OCI-LY7 (cell line): Measurements from ENCODE around the gene AMIGO3. TPM values are rescaled to one million over a fixed set of nuclear protein-coding genes. Genes with fewer than 3 reads are reported as not detected.

Source experiments
- BruUV-seq: library from RNA; stranded (reverse); fragments of 400-500 nt; replicated peaks from 2 replicates; lab custom pipeline; 2021; lab: Mats Ljungman, UMichigan
- CTCF ChIA-PET: fragments of 300-600 bp; sonication (Branson Sonifier 250); formaldehyde crosslinking; loops from one replicate; lab custom pipeline; 2022; ENCODE audit warnings: antibody characterized with exemption; ENCODE audit not compliant: unreplicated experiment; lab: Charles Lee
- POLR2A ChIA-PET: fragments of 300-600 bp; sonication (Branson Sonifier 250); formaldehyde crosslinking; loops from one replicate; lab custom pipeline; 2022; ENCODE audit warnings: antibody characterized with exemption; lab: Charles Lee
- DNase-seq: peaks from one replicate; pipeline ENCODE4 v3.0.0-alpha.2; 2015; ENCODE audit warnings: low spot score
- H2AFZ ChIP-seq: fragments of 200-600 bp; sonication (generic), shearing (Covaris generic); 2 replicates; pipeline ENCODE4 v1.6.1; 2014; ENCODE audit warnings: mild to moderate bottlenecking, antibody characterized with exemption, low read length, moderate library complexity
- H3K27ac ChIP-seq: fragments of 200-600 bp; sonication (generic); 2 replicates; pipeline ENCODE4 v1.5.1; 2014; ENCODE audit warnings: mixed run types, low read depth, mild to moderate bottlenecking, moderate library complexity, low read length, inconsistent platforms; ENCODE audit not compliant: poor library complexity, severe bottlenecking
- H3K36me3 ChIP-seq: fragments of 200-600 bp; sonication (generic); 2 replicates; pipeline ENCODE4 v1.6.1; 2014; ENCODE audit warnings: mild to moderate bottlenecking, antibody characterized with exemption, low read length, moderate library complexity, mixed read lengths; ENCODE audit not compliant: insufficient read depth
- H3K4me1 ChIP-seq: fragments of 200-600 bp; sonication (generic); 2 replicates; pipeline ENCODE4 v1.5.1; 2014; ENCODE audit warnings: mild to moderate bottlenecking, low read length; ENCODE audit not compliant: insufficient read depth, poor library complexity, severe bottlenecking
- H3K4me2 ChIP-seq: fragments of 200-600 bp; sonication (generic); 2 replicates; pipeline ENCODE4 v1.6.1; 2014; ENCODE audit warnings: mild to moderate bottlenecking, low read length
- H3K4me3 ChIP-seq: fragments of 200-600 bp; sonication (generic); 2 replicates; pipeline ENCODE4 v1.5.1; 2014; ENCODE audit warnings: mild to moderate bottlenecking, low read depth, low read length; ENCODE audit not compliant: poor library complexity, severe bottlenecking
- H3K79me2 ChIP-seq: fragments of 200-600 bp; sonication (generic); 2 replicates; pipeline ENCODE4 v1.6.1; 2016; ENCODE audit warnings: low read depth, mild to moderate bottlenecking, low read length, moderate library complexity, mixed read lengths; ENCODE audit not compliant: insufficient read depth
- H3K9me2 ChIP-seq: fragments of 200-600 bp; sonication (generic); 2 replicates; pipeline ENCODE4 v1.6.1; 2016; ENCODE audit warnings: mild to moderate bottlenecking, low read length, mixed read lengths; ENCODE audit not compliant: insufficient read depth
- H3K9me3 ChIP-seq: fragments of 200-600 bp; sonication (generic); 2 replicates; pipeline ENCODE4 v1.6.1; 2014; ENCODE audit warnings: mild to moderate bottlenecking, mixed run types, low read length, mixed read lengths
- H4K20me1 ChIP-seq: fragments of 200-600 bp; sonication (generic); 2 replicates; pipeline ENCODE4 v1.6.1; 2014; ENCODE audit warnings: mild to moderate bottlenecking, antibody characterized with exemption, low read length, moderate library complexity, mixed read lengths; ENCODE audit not compliant: insufficient read depth
- EZH2phosphoT487 ChIP-seq: fragments of 200-600 bp; sonication (generic); IDR thresholded peaks from 2 replicates; pipeline ENCODE4 v1.6.1; 2018; ENCODE audit warnings: low read depth, borderline replicate concordance, mild to moderate bottlenecking, mixed run types, antibody characterized with exemption, low read length, moderate library complexity, mixed read lengths
- intact Hi-C: fragments of 100-400 bp; cut with micrococcal nuclease; formaldehyde crosslinking; loops from one replicate; pipeline ENCODE4 v1.10.0; 2022; ENCODE audit not compliant: unreplicated experiment
- total RNA-seq, 2 experiments: library from RNA; depleted of rRNA in 1 of 2; stranded (reverse); fragments of >200 nt in 1 of 2; shearing (Covaris generic) in 1 of 2; gene quantifications; 2 replicates each; pipeline ENCODE4 v1.2.3, GENCODE V29; 2014 to 2022
- TF ChIP-seq, protein P1 (sequence below): fragments of 200-600 bp; sonication (generic); conservative IDR thresholded peaks from 2 replicates; pipeline ENCODE4 v1.5.1; 2014; ENCODE audit warnings: mild to moderate bottlenecking, antibody characterized with exemption, low read length, moderate library complexity, mixed read lengths

AMIGO3 gene
- total RNA-seq, 2 experiments from 2014 or later, result 0.80 to 4.4 TPM

DNA sequence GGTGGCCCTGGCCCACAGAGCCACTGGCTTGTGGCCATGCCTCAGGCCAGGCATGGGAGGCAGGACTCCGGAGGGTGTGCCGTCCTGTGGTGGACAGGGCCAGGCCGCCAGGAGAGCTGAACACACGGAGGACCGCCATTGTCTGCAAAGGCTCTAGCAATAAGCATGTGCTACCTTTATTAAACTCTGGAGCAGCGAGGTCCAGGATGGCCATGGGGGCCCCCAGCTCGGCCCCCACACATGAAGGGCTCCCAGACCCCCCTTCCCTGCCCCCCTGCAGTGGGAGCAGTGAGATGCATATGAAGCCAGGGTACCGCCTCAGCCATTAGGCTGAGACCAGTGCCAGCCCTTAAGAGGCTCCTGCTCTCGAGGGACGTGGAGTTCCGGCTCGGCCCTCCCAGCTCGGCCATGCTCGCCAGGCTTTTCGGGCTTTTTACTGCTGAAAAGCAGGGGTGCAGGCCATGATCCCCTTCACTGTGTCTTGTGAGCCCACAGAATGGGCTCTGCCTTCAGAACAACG, 2.7 kb downstream of the AMIGO3 start:
- no peaks in the 10 kb centered on the region for H4K20me1 ChIP-seq
- intact Hi-C loops, result no loop called here
- H3K9me2 ChIP-seq, result no peaks in the 10 kb centered on the region
- no peaks in the 10 kb centered on the region for H3K79me2 ChIP-seq
- CTCF ChIA-PET, result no interaction called here
- no peak overlapping the region for H3K27ac ChIP-seq
- no peak for TF ChIP-seq EZH2phosphoT487
- TF ChIP-seq, protein P1, sequence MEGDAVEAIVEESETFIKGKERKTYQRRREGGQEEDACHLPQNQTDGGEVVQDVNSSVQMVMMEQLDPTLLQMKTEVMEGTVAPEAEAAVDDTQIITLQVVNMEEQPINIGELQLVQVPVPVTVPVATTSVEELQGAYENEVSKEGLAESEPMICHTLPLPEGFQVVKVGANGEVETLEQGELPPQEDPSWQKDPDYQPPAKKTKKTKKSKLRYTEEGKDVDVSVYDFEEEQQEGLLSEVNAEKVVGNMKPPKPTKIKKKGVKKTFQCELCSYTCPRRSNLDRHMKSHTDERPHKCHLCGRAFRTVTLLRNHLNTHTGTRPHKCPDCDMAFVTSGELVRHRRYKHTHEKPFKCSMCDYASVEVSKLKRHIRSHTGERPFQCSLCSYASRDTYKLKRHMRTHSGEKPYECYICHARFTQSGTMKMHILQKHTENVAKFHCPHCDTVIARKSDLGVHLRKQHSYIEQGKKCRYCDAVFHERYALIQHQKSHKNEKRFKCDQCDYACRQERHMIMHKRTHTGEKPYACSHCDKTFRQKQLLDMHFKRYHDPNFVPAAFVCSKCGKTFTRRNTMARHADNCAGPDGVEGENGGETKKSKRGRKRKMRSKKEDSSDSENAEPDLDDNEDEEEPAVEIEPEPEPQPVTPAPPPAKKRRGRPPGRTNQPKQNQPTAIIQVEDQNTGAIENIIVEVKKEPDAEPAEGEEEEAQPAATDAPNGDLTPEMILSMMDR, result no peak
- H3K36me3 ChIP-seq, result peaks cover 43% of the 10 kb centered on the region
- H3K9me3 ChIP-seq, result no peaks in the 10 kb centered on the region
- no TSS peak for BruUV-seq
- no peak overlapping the region for H3K4me3 ChIP-seq
- H3K4me1 ChIP-seq, result peaks cover 5% of the 10 kb centered on the region
- no peak overlapping the region for H2AFZ ChIP-seq
- DNase-seq, result no peak
- POLR2A ChIA-PET, result no interaction called here
- H3K4me2 ChIP-seq, result no peak overlapping the region

DNA sequence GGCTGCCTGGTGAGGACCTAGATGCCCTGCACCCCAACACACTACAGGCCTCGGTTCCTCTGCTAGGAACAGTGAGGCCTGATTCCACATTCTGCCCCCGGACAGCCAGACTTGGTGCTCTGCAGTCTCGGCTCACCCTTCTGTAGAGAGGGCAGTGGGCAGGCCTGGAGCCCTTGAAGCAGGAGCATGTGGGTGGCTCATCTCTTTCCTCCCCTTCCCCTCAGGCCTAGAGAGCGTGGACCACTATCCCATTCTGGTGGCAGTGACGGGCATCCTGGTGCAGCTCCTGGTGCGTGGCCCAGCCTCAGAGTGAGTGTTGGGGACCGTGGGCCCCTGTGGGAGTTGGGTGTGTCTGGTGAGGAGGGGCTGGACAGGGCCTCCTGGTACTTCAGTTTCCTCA, 3.3 kb downstream of the AMIGO3 start:
- intact Hi-C loops, result no loop called here

DNA sequence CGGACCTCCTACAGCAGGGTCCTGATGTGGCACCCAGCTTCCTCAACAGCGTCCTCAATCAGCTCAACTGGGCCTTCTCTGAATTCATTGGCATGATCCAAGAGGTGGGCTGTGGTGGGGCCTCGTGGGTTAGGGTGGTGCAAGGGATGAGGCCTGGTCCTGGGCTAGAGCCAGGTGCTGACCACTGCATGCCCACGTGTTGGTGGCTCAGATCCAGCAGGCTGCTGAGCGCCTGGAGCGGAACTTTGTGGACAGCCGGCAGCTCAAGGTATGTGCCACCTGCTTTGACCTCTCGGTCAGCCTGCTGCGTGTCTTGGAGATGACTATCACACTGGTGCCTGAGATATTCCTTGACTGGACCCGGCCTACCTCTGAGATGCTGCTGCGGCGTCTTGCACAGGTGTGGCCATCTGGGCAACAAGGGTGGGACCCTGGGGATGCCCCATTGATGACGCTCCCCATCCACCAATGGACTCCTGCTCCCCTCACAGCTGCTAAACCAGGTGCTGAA, 3.8 kb downstream of the AMIGO3 start:
- Histone ChIP-seq H3K4me2 (no peak overlapping the region), H3K9me3 (no peaks in the 10 kb centered on the region), H3K27ac (no peak overlapping the region), H3K9me2 (no peaks in the 10 kb centered on the region), H3K36me3 (peaks cover 33% of the 10 kb centered on the region), H3K79me2 (no peaks in the 10 kb centered on the region), H3K4me3 (no peak overlapping the region), H4K20me1 (no peaks in the 10 kb centered on the region), H2AFZ (no peak overlapping the region), H3K4me1 (peaks cover 5% of the 10 kb centered on the region)
- DNase-seq, result no peak
- ChIA-PET POLR2A (no interaction called here), CTCF (no interaction called here)
- no TSS peak for BruUV-seq
- TF ChIP-seq, protein P1, result no peak
- no peak for TF ChIP-seq EZH2phosphoT487
- intact Hi-C loops, result no loop called here

More for the DNA sequence above, 3.3 kb downstream of the AMIGO3 start:
- H3K9me3 ChIP-seq, result no peaks in the 10 kb centered on the region
- TF ChIP-seq, protein P1, result no peak
- no peak for TF ChIP-seq EZH2phosphoT487
- H3K4me3 ChIP-seq, result no peak overlapping the region
- H2AFZ ChIP-seq, result no peak overlapping the region
- H3K4me1 ChIP-seq, result peaks cover 5% of the 10 kb centered on the region
- BruUV-seq, result no TSS peak
- ChIA-PET POLR2A (no interaction called here), CTCF (no interaction called here)
- no peaks in the 10 kb centered on the region for H4K20me1 ChIP-seq
- H3K4me2 ChIP-seq, result no peak overlapping the region
- DNase-seq, result no peak
- no peak overlapping the region for H3K27ac ChIP-seq
- peaks cover 38% of the 10 kb centered on the region for H3K36me3 ChIP-seq
- no peaks in the 10 kb centered on the region for H3K9me2 ChIP-seq
- H3K79me2 ChIP-seq, result no peaks in the 10 kb centered on the region
